GM19455 (cell line): ENCODE measurements around the gene CDA.

Experiments
- ATAC-seq: cut with Tn5 transposase; IDR thresholded peaks from one replicate; pipeline ENCODE4 v1.9.1; 2021; ENCODE audit not compliant: unreplicated experiment

Gene CDA

DNA sequence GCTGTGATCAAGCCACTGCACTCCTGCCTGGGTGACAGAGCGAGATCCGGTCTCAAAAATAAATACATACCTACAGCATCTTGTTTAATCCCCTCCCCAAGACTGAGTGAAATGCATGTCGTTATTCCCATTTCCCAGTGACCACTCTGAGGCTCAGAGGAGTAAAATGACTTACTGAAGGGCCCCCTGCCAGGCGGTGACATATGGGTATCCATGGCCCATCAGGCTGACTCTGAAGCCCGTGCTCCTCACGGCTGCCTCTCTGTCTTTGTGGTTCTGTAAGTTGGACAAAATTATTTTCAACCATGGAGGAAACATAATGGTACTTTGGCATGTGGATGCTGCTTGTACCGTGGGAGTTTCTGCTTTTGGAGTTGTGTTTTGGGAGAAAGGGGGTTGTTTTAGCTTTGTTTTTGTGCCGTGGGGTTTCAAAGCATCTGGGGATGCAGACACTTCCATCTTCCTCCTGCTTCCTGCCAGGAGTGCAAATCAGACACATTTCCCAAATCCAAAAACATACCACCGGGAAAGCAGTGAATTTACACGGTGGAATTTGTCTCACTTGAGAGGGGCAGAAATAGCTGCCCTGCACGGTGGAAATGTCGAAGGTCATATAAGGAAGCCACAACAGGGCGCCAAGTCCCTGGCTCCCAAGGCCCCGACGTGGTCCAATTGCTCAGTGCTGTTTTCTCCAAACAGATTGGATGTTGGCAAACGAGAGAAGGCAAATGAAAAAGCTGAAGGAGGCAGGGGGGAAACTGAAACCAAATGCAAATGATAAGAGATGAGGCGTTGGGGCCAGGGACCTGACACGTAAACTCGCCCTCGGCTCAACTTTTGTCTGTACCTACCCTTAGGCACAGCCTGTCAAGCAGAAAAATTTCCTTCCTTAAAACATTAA is 27.3 kb downstream of the CDA start:
- ATAC-seq = no peak

GRCh38 chr1:20616847-20617487 is 28.1 kb downstream of the CDA start:
- ATAC-seq = no peak

GRCh38 chr1:20618550-20618949 is 29.7 kb downstream of the CDA start:
- no peak for ATAC-seq

DNA sequence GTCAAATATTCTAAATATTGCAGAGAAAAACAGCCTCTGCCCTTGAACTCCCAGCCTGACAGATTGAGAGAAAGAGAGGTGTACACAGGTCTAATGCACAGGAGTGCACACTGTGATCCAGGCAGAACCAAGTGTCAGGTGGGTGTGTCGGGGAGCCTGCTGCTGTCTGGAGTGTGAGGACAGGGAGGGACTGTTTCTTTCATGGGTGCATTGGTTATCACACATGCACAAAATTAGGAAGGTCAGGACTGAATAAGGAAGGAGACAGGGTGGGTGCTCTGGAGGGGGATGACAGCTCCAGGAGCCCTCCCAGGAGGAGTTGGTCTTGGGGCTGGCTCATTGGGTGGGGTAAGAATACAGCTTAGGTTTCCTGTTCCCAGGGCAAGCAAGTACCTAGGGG is 31.1 kb downstream of the CDA start:
- ATAC-seq = no peak

- no peak for ATAC-seq
These were observed 32.1 kb downstream of the CDA start for GRCh38 chr1:20621012-20621411.

DNA sequence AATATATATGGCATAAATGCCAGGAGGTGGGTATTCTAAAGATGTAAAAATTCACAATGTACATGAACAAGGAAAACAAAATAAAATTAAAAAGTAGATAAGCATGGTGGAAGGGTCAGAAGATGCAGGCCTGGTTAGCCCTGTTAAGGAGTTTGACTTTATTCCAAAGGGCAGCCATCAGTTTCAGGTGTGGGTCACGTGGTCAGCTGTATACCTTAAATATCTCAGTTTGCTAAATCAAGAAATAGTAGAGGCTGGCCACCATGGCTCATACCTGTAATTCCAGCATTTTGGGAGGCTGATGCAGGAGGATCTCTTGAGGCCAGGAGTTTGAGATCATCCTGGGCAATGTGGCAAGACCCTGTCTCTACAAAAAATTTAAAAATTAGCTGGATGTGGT is 35.8 kb downstream of the CDA start:
- ATAC-seq = no peak

DNA sequence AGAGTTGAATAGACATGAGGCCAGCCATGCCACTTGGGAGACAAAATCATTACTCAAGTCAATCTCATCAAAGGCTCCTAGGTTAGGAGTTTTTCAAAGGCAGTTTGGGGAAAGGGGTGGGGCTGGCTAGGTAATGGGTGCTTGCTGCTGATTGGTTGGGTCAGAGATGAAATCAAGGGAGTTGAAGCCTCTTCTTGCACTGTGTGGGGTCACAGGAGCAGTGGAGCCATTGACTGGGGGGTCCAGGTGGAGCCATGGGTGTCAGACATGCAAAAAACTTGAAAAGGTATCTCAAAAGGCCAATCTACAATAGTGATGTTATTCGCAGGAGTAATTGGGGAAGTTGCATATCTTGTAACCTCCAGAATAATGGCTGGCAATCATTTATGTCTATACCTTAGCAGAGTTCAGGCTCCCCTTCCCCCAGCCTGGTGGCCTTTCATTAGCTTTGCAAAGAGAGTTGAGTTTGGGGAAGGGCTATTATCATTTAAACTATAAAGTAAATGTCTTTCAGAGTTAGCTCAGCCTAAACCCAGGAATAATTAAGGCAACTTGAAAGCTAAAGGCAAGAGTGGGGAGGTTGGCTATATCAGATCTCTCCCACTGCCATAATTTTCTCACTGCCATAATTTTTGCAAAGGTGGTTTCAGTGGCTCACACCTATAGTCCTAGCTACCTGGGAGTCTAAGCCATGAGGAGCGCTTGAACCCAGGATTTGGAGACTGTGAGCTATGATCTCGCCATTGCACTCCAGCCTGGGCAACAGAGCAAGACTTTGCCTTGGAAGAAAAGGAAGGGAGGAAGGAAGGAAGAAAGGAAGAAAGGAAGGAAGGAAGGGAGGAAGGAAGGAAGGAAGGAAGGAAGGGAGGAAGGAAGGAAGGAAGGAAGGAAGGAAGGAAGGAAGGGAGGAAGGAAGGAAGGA is 36.5 kb downstream of the CDA start:
- ATAC-seq = no peak

GRCh38 chr1:20626098-20626427 is 37.2 kb downstream of the CDA start:
- no peak for ATAC-seq

DNA sequence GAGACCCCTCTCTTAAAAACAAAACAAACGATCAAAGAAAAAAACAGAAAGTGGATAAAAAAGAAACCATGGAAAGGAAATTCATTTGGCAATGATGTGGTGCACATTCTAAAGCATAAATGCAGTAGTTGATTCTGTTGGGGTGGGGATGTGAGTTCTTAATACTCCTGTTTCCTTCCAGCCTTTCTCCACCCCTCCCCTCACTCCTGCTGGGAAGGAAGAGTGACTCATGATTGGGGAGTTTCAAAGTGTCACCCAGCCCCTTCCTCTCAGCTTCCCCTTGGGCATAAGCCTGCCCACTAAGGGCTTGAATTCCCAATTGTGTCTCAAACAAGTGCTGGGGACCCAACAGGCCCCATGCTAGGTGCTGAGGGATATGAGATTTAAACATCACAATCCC is 37.6 kb downstream of the CDA start:
- no peak for ATAC-seq

GRCh38 chr1:20630729-20631128 is 41.8 kb downstream of the CDA start:
- ATAC-seq = no peak

- ATAC-seq = no peak
These were observed 43.5 kb downstream of the CDA start for GRCh38 chr1:20632386-20632785.

GRCh38 chr1:20633190-20634064 is 44.5 kb downstream of the CDA start, which contains the start of gene PINK1:
Gene PINK1 (plus strand): TSS chr1:20633458. CDS start chr1:20633549, 91 bp downstream.
- peak; percentile 56 for ATAC-seq

GRCh38 chr1:20634065-20634593 is 45.2 kb downstream of the CDA start:
- no peak for ATAC-seq

- ATAC-seq = no peak
These were observed 45.7 kb downstream of the CDA start for GRCh38 chr1:20634594-20635084.

DNA sequence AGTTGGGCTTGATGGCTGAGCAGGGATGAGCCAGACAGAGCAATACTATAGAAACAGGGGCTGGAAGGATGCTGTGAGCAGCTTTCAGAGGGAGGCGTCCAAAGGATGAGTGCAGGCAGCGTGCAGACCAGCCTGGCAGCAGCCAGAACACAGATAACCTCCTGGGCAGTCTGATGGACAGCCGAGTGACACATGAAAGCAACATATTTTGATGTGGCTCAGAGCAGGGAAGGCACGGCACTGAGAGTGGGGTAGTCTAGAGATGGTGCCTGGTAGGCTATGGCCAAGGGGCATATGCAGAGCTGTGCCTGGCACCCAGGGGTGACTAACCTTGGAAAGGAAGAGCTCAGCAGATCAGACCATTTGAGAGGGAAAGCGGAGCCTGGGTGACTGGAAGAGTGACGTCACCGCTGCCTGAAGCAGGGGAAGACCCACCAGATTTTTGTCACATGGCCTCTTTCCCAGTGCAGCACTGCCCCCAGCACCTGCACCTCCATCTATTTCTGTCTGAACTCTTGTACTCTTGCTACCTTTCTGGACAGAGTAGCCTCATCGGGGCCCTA is 48.0 kb downstream of the CDA start:
- ATAC-seq = no peak

DNA sequence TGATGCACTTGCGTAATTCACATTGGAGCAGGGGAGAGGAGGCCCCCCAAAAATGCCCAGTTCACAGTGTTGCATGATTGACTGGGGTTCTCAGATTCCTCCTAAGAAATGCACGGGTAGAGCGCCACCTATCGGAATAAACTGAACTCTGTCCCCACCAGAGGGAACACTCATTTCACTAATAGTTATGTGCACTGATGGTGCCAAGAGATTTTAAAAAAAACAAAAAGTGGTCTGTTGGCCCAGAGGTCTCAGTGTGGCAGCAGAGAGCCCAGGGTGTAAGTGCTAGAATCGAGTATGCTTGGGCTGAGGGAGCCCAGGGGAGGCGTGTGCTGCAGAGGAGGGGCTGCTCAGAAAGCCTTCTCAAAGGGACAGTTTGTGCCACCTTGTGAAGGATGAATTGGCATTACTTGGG is 51.3 kb downstream of the CDA start:
- no peak for ATAC-seq

DNA sequence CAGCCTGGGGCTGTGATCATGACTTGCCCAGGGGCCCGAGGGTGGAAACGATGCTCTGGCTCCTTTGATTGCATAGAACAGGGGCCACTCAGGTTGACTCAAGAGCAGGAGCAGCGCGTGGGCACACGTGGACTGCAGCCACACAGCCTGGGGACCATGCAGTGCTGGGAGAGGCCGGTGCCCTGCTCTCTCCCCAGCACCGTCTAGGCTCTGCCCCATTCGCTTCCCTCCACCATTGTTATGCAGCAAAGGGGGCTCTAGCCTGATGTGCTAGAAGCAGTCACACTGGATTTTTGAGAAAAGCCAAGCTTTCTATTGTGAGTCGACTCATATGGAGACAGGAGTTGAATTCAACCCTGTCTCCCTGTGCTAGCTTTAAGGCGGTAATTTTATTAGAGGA is 53.1 kb downstream of the CDA start:
- ATAC-seq = no peak

DNA sequence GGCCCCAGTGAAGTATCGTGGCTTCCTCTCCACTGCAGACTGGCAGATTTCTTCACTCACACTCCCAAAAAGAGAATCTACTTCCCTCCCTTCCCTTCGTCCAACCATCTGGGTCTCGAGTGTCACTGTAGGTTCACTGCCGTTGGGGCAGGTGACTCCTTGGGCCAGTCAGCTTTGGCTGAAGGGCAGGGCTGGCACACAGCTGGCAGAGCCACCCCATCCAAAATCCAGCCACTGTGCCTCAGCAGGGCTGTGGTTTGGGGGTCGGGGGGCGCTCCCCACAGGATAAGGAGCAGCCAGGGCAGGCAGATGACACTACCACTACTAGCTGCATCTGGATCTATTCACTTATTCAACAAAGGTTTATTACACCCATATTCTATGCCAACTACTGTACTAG is 54.2 kb downstream of the CDA start:
- no peak for ATAC-seq

DNA sequence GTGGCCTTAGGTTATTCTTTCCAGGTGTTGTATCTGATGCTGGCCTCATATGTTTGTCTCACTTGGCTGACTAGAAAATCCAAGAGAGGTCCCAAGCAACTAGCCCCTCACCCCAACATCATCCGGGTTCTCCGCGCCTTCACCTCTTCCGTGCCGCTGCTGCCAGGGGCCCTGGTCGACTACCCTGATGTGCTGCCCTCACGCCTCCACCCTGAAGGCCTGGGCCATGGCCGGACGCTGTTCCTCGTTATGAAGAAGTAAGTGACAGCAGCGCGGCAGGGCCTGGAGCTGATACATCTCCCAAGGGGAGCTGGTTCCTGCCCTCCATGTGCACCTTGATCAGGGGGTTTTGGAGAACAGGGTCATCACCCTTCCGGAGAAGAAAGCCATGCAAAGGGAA is 55.5 kb downstream of the CDA start:
- ATAC-seq = no peak

DNA sequence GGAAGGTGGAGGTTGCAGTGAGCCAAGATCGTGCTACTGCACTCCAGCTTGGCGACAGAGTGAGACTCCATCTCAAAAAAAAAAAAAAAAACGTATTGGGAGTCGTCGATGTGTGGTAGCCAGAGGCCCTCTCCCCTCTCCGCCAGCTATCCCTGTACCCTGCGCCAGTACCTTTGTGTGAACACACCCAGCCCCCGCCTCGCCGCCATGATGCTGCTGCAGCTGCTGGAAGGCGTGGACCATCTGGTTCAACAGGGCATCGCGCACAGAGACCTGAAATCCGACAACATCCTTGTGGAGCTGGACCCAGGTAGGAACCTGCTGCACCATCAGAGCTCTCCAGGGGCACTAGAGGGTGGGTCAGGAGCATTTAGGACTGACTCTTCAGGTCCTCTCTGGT is 56.5 kb downstream of the CDA start:
- no peak for ATAC-seq
